ENCODE measurements around the gene DIPK1C.

DIPK1C gene

DNA sequence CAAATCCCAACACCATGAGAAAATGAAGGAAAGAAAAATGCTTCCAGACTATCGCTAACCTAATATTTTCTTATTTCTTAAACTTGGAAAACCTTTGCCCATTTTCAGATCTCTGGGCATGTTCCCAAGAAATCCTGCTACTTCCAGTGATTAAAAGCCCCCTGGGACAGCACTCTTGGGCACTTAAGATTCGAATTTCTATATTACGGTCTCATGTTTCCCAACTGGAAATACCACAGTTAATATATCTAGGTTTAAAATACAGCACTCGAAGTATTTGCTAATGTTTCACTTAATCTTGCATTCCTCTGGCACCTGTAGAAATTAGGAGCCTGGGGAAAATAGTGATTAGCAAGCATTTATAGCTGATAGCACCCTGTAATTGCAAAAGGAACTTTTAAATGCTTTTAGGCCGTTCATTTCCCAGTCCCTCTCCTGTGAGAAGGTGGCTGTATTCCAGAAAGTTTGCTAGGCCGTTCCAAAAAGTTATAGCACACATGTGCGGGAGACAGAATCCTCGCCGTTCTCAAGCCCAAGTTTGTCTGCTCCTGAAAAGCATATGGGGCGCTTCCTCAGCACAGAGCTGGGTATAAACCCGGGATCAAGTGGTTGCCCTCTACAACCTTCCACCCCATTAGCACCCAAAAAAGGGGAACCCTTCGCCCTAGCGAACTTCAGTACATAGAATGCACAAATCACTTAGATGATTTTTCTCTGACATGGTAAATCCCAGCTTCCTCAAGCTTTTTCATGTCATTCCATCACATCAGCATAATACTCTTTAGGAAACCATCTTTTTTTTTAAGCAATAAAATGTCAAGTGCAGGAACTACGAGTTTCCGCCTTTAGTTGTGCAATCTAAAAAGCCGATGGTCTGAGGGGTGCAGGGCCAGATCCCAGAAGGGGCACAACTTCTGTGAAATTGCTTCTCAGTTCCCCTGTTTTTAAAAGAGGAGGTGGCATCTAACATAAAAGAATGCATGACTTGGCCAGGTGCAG is 60.6 kb downstream of the DIPK1C start:
- Histone ChIP-seq H3K79me2 (ENCODE audit: control insufficient read depth, insufficient read depth, low read length, poor library complexity) (no peaks in the 10 kb centered on the region), H4K91ac (ENCODE audit: low read depth, low read length) (no peak overlapping the region), H3K18ac (ENCODE audit: low read length) (no peak overlapping the region), H3K4me3 (ENCODE audit: low read depth, low read length) (no peak overlapping the region), H4K8ac (ENCODE audit: low read depth, low read length) (no peak overlapping the region), H3K4me2 (ENCODE audit: low read length) (no peak overlapping the region), H4K12ac (ENCODE audit: low read depth, low read length) (no peak overlapping the region), H3K14ac (ENCODE audit: low read length) (no peak overlapping the region), H2BK5ac (ENCODE audit: low read depth, low read length, poor library complexity) (no peak overlapping the region), H2AK5ac (ENCODE audit: low read length) (no peak overlapping the region), H3K27ac (ENCODE audit: low read depth, low read length) (no peak overlapping the region), H3K4me1 (ENCODE audit: control insufficient read depth in 1 of 2, insufficient read depth in 2 of 2, low read length in 2 of 2) (no peaks in the 10 kb centered on the region), H3K23ac (ENCODE audit: low read length) (no peak overlapping the region), H3K36me3 (ENCODE audit: control insufficient read depth in 1 of 2, insufficient read depth in 2 of 2, low read length in 2 of 2) (no peaks in the 10 kb centered on the region), H2AFZ (ENCODE audit: insufficient read depth, low read length, poor library complexity) (no peak overlapping the region), H3K27me3 (ENCODE audit: insufficient read depth, low read length) (no peaks in the 10 kb centered on the region), H2BK12ac (ENCODE audit: low read length) (no peak overlapping the region), H3K9me3 (ENCODE audit: insufficient read depth, low read depth, low read length) (peaks cover 2% of the 10 kb centered on the region), H3K9ac (ENCODE audit: low read length) (no peak overlapping the region), H2BK120ac (ENCODE audit: insufficient read depth, low read length, poor library complexity) (no peak overlapping the region), H3K79me1 (ENCODE audit: low read length) (no peaks in the 10 kb centered on the region), H3K4ac (ENCODE audit: low read depth, low read length) (no peak overlapping the region)
- no peak for DNase-seq
- WGBS (ENCODE audit: extremely low coverage, insufficient coverage, insufficient read length) = no CpG with 5 or more reads among the region's 16 CpGs

GRCh38 chr18:74395648-74396154 is 61.4 kb downstream of the DIPK1C start:
- H3K14ac ChIP-seq (ENCODE audit: low read length) = no peak overlapping the region
- H3K4me2 ChIP-seq (ENCODE audit: low read length) = no peak overlapping the region
- no peak for DNase-seq
- peaks cover 2% of the 10 kb centered on the region for H3K9me3 ChIP-seq (ENCODE audit: insufficient read depth, low read depth, low read length)
- H3K4me3 ChIP-seq (ENCODE audit: low read depth, low read length) = no peak overlapping the region
- no peaks in the 10 kb centered on the region for H3K4me1 ChIP-seq (ENCODE audit: control insufficient read depth in 1 of 2, insufficient read depth in 2 of 2, low read length in 2 of 2)
- no peak overlapping the region for H2BK120ac ChIP-seq (ENCODE audit: insufficient read depth, low read length, poor library complexity)
- H3K9ac ChIP-seq (ENCODE audit: low read length) = no peak overlapping the region
- no peaks in the 10 kb centered on the region for H3K36me3 ChIP-seq (ENCODE audit: control insufficient read depth in 1 of 2, insufficient read depth in 2 of 2, low read length in 2 of 2)
- H2AK5ac ChIP-seq (ENCODE audit: low read length) = no peak overlapping the region
- H2BK12ac ChIP-seq (ENCODE audit: low read length) = no peak overlapping the region
- no peak overlapping the region for H3K4ac ChIP-seq (ENCODE audit: low read depth, low read length)
- no peak overlapping the region for H4K12ac ChIP-seq (ENCODE audit: low read depth, low read length)
- H3K27me3 ChIP-seq (ENCODE audit: insufficient read depth, low read length) = no peaks in the 10 kb centered on the region
- no peaks in the 10 kb centered on the region for H3K79me1 ChIP-seq (ENCODE audit: low read length)
- no peak overlapping the region for H3K23ac ChIP-seq (ENCODE audit: low read length)
- no peaks in the 10 kb centered on the region for H3K79me2 ChIP-seq (ENCODE audit: control insufficient read depth, insufficient read depth, low read length, poor library complexity)
- H3K27ac ChIP-seq (ENCODE audit: low read depth, low read length) = no peak overlapping the region
- H4K8ac ChIP-seq (ENCODE audit: low read depth, low read length) = no peak overlapping the region
- no CpG with 5 or more reads among the region's 9 CpGs for WGBS (ENCODE audit: extremely low coverage, insufficient coverage, insufficient read length)
- H3K18ac ChIP-seq (ENCODE audit: low read length) = no peak overlapping the region
- no peak overlapping the region for H2AFZ ChIP-seq (ENCODE audit: insufficient read depth, low read length, poor library complexity)
- H4K91ac ChIP-seq (ENCODE audit: low read depth, low read length) = no peak overlapping the region
- no peak overlapping the region for H2BK5ac ChIP-seq (ENCODE audit: low read depth, low read length, poor library complexity)

DNA sequence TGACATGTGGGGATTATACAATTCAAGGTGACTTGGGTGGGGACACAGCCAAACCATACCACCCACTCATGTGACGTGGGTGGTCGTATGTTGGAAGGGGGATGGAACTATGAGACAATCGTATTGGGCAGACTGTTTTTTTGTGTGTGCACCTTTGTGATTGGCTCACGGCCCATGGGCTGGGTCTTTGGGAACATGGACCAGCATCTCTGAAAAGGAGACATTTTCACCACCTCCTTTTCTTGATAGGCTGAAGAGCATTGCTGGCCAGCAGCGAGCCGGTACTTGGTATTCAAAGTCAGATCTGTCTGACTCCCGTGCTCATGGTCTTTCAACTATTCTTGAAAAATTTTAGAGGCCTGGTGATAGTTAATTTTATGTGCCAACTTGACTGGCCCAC is 62.1 kb downstream of the DIPK1C start:
- Histone ChIP-seq H3K4me3 (ENCODE audit: low read depth, low read length) (no peak overlapping the region), H3K23ac (ENCODE audit: low read length) (no peak overlapping the region), H2BK12ac (ENCODE audit: low read length) (no peak overlapping the region), H3K36me3 (ENCODE audit: control insufficient read depth in 1 of 2, insufficient read depth in 2 of 2, low read length in 2 of 2) (no peaks in the 10 kb centered on the region), H2BK120ac (ENCODE audit: insufficient read depth, low read length, poor library complexity) (no peak overlapping the region), H2BK5ac (ENCODE audit: low read depth, low read length, poor library complexity) (no peak overlapping the region), H4K8ac (ENCODE audit: low read depth, low read length) (no peak overlapping the region), H3K18ac (ENCODE audit: low read length) (no peak overlapping the region), H3K4ac (ENCODE audit: low read depth, low read length) (no peak overlapping the region), H3K79me2 (ENCODE audit: control insufficient read depth, insufficient read depth, low read length, poor library complexity) (no peaks in the 10 kb centered on the region), H2AK5ac (ENCODE audit: low read length) (no peak overlapping the region), H3K4me2 (ENCODE audit: low read length) (no peak overlapping the region), H3K27me3 (ENCODE audit: insufficient read depth, low read length) (no peaks in the 10 kb centered on the region), H3K27ac (ENCODE audit: low read depth, low read length) (no peak overlapping the region), H4K91ac (ENCODE audit: low read depth, low read length) (no peak overlapping the region), H4K12ac (ENCODE audit: low read depth, low read length) (no peak overlapping the region), H3K9ac (ENCODE audit: low read length) (no peak overlapping the region), H3K9me3 (ENCODE audit: insufficient read depth, low read depth, low read length) (peaks cover 2% of the 10 kb centered on the region), H3K14ac (ENCODE audit: low read length) (no peak overlapping the region), H2AFZ (ENCODE audit: insufficient read depth, low read length, poor library complexity) (no peak overlapping the region), H3K4me1 (ENCODE audit: control insufficient read depth in 1 of 2, insufficient read depth in 2 of 2, low read length in 2 of 2) (no peaks in the 10 kb centered on the region), H3K79me1 (ENCODE audit: low read length) (no peaks in the 10 kb centered on the region)
- DNase-seq = no peak
- WGBS (ENCODE audit: extremely low coverage, insufficient coverage, insufficient read length) = no CpG with 5 or more reads among the region's 7 CpGs

DNA sequence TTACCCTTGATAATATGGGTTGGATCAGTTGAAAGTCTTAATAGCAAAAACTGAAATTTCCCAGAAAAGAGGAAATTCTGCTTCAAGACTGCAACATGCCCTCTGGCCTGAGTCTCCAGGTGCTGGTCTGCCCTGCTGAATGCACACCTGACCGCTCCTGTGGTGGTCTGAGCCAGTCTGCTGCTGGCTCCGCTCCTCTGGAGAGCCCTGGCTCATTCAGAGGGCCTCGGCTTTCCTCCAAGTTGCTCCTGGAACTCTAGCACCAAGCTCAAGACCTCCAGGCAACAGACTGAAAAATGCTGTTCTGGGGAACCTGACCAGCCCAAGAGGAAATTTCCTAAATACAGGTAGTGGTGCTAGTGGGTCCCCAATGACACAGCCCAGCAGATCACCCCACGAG is 64.8 kb downstream of the DIPK1C start:
- Histone ChIP-seq H3K79me2 (ENCODE audit: control insufficient read depth, insufficient read depth, low read length, poor library complexity) (no peaks in the 10 kb centered on the region), H2BK12ac (ENCODE audit: low read length) (no peak overlapping the region), H3K9ac (ENCODE audit: low read length) (no peak overlapping the region), H4K12ac (ENCODE audit: low read depth, low read length) (no peak overlapping the region), H2AK5ac (ENCODE audit: low read length) (no peak overlapping the region), H2BK5ac (ENCODE audit: low read depth, low read length, poor library complexity) (no peak overlapping the region), H3K4me1 (ENCODE audit: control insufficient read depth in 1 of 2, insufficient read depth in 2 of 2, low read length in 2 of 2) (no peaks in the 10 kb centered on the region), H3K79me1 (ENCODE audit: low read length) (no peaks in the 10 kb centered on the region), H3K36me3 (ENCODE audit: control insufficient read depth in 1 of 2, insufficient read depth in 2 of 2, low read length in 2 of 2) (no peaks in the 10 kb centered on the region), H4K91ac (ENCODE audit: low read depth, low read length) (no peak overlapping the region), H2AFZ (ENCODE audit: insufficient read depth, low read length, poor library complexity) (no peak overlapping the region), H3K14ac (ENCODE audit: low read length) (no peak overlapping the region), H3K4ac (ENCODE audit: low read depth, low read length) (no peak overlapping the region), H3K23ac (ENCODE audit: low read length) (no peak overlapping the region), H3K4me3 (ENCODE audit: low read depth, low read length) (no peak overlapping the region), H3K4me2 (ENCODE audit: low read length) (no peak overlapping the region), H3K27ac (ENCODE audit: low read depth, low read length) (no peak overlapping the region), H4K8ac (ENCODE audit: low read depth, low read length) (no peak overlapping the region), H3K9me3 (ENCODE audit: insufficient read depth, low read depth, low read length) (peaks cover 2% of the 10 kb centered on the region), H2BK120ac (ENCODE audit: insufficient read depth, low read length, poor library complexity) (no peak overlapping the region), H3K18ac (ENCODE audit: low read length) (no peak overlapping the region), H3K27me3 (ENCODE audit: insufficient read depth, low read length) (no peaks in the 10 kb centered on the region)
- DNase-seq = no peak
- WGBS (ENCODE audit: extremely low coverage, insufficient coverage, insufficient read length) = no CpG with 5 or more reads among the region's 4 CpGs

Measured in trophoblast cell (in vitro differentiated cells and primary cell).